Heart left ventricle (tissue), 16 donors: ENCODE measurements around the gene RNU5B-1. TPM values are rescaled to one million over a fixed set of nuclear protein-coding genes. Genes with fewer than 3 reads are reported as not detected.

Experiments
- ATAC-seq, 4 donors: fragments of 200-7000 bp; cut with Tn5 transposase; one replicate each; pipeline ENCODE4 v1.9.1; 2020 to 2022; ENCODE audit warnings: moderate library complexity in 4 of 4, mild to moderate bottlenecking in 3 of 4, moderate number of reproducible peaks in 1 of 4
- DNase-seq, 5 donors: peaks; one replicate each; pipeline ENCODE4 v3.0.0-alpha.2; 2020
- H3K27ac ChIP-seq, 12 donors: fragments of 200-600 bp; sonication (generic) in 4 of 12; one replicate each; pipeline versions ENCODE4 v1.5.0 to v1.8.0; 2016 to 2022; ENCODE audit warnings: mild to moderate bottlenecking in 2 of 12
- H3K27me3 ChIP-seq, 9 donors: fragments of 200-600 bp; sonication (generic) in 2 of 9; one replicate each; pipeline versions ENCODE4 v1.5.1 to v1.8.0; 2016 to 2022; ENCODE audit warnings: mild to moderate bottlenecking in 3 of 9
- H3K36me3 ChIP-seq, 9 donors: fragments of 200-600 bp; sonication (generic) in 2 of 9; one replicate each; pipeline versions ENCODE4 v1.5.0 to v1.8.0; 2018 to 2022; ENCODE audit warnings: mild to moderate bottlenecking in 2 of 9
- H3K4me1 ChIP-seq, 12 donors: fragments of 200-600 bp; sonication (generic) in 4 of 12; one replicate each; pipeline versions ENCODE4 v1.5.0 to v1.8.0; 2016 to 2022; ENCODE audit warnings: mild to moderate bottlenecking in 3 of 12
- H3K4me3 ChIP-seq, 12 donors: fragments of 200-600 bp; sonication (generic) in 4 of 12; one replicate each; pipeline versions ENCODE4 v1.5.0 to v1.8.0; 2017 to 2022; ENCODE audit warnings: mild to moderate bottlenecking in 9 of 12, moderate library complexity in 4 of 12
- H3K9me3 ChIP-seq, 12 donors: fragments of 200-600 bp; sonication (generic) in 4 of 12; one replicate each; pipeline versions ENCODE4 v1.5.0 to v1.8.0; 2016 to 2022; ENCODE audit warnings: mild to moderate bottlenecking in 1 of 12
- CTCF ChIP-seq, 12 donors: fragments of 200-600 bp; sonication (generic) in 4 of 12; IDR thresholded peaks; one replicate each; pipeline versions ENCODE4 v1.5.0 to v1.8.0; 2018 to 2022; ENCODE audit warnings: antibody characterized with exemption in 12 of 12, mild to moderate bottlenecking in 5 of 12
- POLR2A ChIP-seq, 2 donors: fragments of 450-650 bp; IDR thresholded peaks; one replicate each; pipeline ENCODE4 v1.6.1; 2017; ENCODE audit warnings: antibody characterized with exemption in 2 of 2, mild to moderate bottlenecking in 2 of 2, moderate library complexity in 2 of 2
- WGBS, 4 donors: extraction: QIAGEN DNeasy Blood & Tissue Kit in 2 of 4; methylation state at CpG; one replicate each; pipeline versions ENCODE4 v1.1.5 to v1.1.7; 2013 to 2018; 5-methylcytosine and 5-hydroxymethylcytosine counted together
- intact Hi-C, 10 donors: fragments of 100-400 bp; cut with DNase I; formaldehyde crosslinking; loops; one replicate each; pipeline versions ENCODE4 v1.11.1 to v1.14.2; 2022
- polyA plus RNA-seq, 2 donors: library from polyadenylated mRNA; stranded (reverse); fragments of 200-250 nt; gene quantifications; one replicate each; pipeline ENCODE4 v1.2.3, GENCODE V29; 2013
- total RNA-seq, 9 donors: library from RNA; depleted of rRNA in 2 of 9; stranded (reverse); fragments of >200 nt in 2 of 9; fragmentation: NEBNext Ultra II Directional in 3 of 9; extraction: Animal tissue kit (Norgen Biotek cat#: 25700) in 3 of 9; gene quantifications; one replicate each; pipeline versions ENCODE4 v1.1.0 to v1.2.4, GENCODE V29; 2016 to 2023
- donor health status: ischemic (EF 13 %, LVEDD 7.1; RV severe dilation, severe dysfunction).
- donor health status: healthy with polysubstance abuse.
- donor health status: DM: no; HTN: yes; CAD: no.
- donor health status: DM: no; HTN: no; CAD: no.
- donor health status: ischemic (EF 25% LVEDD 6.9; RV normal size, moderate dysfunction).
- donor health status: ischemic (EF 25% LVEDD 5.7; RV mildly dilated, moderate dysfunction).
- donor health status: healthy.
- donor health status: DM: yes; HTN: yes; CAD: no.
- donor health status: ischemic (EF 35%, LVEDD 5.7; RV mildly dilated, moderate dysfunction).
- donor health status: nonischemic (EF 11% LVEDD 7.7; RV severe dilation, severe dysfunction).
- donor health status: DM: yes; HTN: yes; CAD: no.
- donor health status: PGD.
- donor health status: ischemic (EF 29% LVEDD 5.4; RV normal size, mild dysfunction).
- donor health status: nonischemic (EF 23%, LVEDD 6.1; RV moderate dilation, normal function).

The RNU5B-1 gene
- total and polyA plus RNA-seq, 11 donors: 18.6 to 30.4 TPM; not detected in 9

GRCh38 chr15:65332391-65333147 lies 28.1 kb downstream of the RNU5B-1 start:
- H3K9me3 ChIP-seq: no peaks in the 10 kb centered on the region
- no peak for ATAC-seq
- DNase-seq: no peak
- no peaks in the 10 kb centered on the region for H3K4me1 ChIP-seq
- H3K27ac ChIP-seq: no peak overlapping the region
- 90 to 93% (median 92%) methylated on average over 31 of the region's 31 CpGs for WGBS, 4 donors
- H3K27me3 ChIP-seq: peaks cover 0 to 2% (median 0%) of the 10 kb centered on the region in 9 donors
- H3K36me3 ChIP-seq: no peaks in the 10 kb centered on the region
- no peak overlapping the region for H3K4me3 ChIP-seq
- TF ChIP-seq POLR2A (IDR thresholded peaks at IDR 0.05) (no peak), CTCF (IDR thresholded peaks at IDR 0.05) (no peak)
- intact Hi-C loops: loop anchor here in 1 of 10 donors (5.0 kb wide), 1 partner anchor 35 kb away; no protein-coding TSS in a partner anchor

- no peak overlapping the region for H3K27ac ChIP-seq
These were observed 28.8 kb downstream of the RNU5B-1 start for GRCh38 chr15:65333148-65333820.

DNA sequence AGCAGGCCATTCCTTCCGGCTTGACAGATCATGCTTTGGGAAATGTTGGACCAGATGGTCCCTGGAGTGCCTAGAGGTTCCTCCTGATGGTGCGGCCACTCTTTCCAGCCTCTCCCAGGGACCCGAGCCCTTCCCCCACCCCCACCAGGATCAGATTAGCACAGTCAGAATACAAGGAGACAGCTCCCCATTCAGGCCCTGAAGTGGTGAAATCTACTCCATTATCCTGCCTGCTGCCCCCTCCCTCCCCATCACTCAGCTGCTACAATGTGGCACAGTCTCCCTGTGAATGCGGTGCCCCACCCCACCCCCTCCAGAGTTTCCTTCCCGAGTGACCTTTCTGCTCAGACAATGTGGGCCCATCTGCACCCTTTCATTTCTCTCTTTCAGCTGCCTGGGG lies 29.4 kb downstream of the RNU5B-1 start:
- Histone ChIP-seq H3K27me3 (peaks cover 0 to 9% (median 0%) of the 10 kb centered on the region in 9 donors), H3K4me1 (no peaks in the 10 kb centered on the region), H3K9me3 (no peaks in the 10 kb centered on the region), H3K4me3 (no peak overlapping the region), H3K27ac (no peak overlapping the region), H3K36me3 (no peaks in the 10 kb centered on the region)
- DNase-seq (no peak), ATAC-seq (no peak)
- 72 to 79% (median 76%) methylated on average over 5 of the region's 5 CpGs for WGBS, 4 donors
- intact Hi-C loops: loop anchor here in 1 of 10 donors (5.0 kb wide), 1 partner anchor 33 kb away; no protein-coding TSS in a partner anchor
- no peak for TF ChIP-seq CTCF (IDR thresholded peaks at IDR 0.05)
- no peak for TF ChIP-seq POLR2A (IDR thresholded peaks at IDR 0.05)

More at GRCh38 chr15:65333148-65333820, 28.8 kb downstream of the RNU5B-1 start:
- intact Hi-C loops: loop anchor here in 1 of 10 donors (5.0 kb wide), 1 partner anchor 34 kb away; no protein-coding TSS in a partner anchor
- Histone ChIP-seq H3K9me3 (no peaks in the 10 kb centered on the region), H3K4me3 (no peak overlapping the region), H3K4me1 (no peaks in the 10 kb centered on the region), H3K27me3 (peaks cover 0 to 9% (median 0%) of the 10 kb centered on the region in 9 donors), H3K36me3 (no peaks in the 10 kb centered on the region)
- ATAC-seq (no peak), DNase-seq (no peak)
- TF ChIP-seq CTCF (IDR thresholded peaks at IDR 0.05): no peak
- no peak for TF ChIP-seq POLR2A (IDR thresholded peaks at IDR 0.05)
- 84 to 92% (median 86%) methylated on average over 12 to 16 of the region's 16 CpGs for WGBS, 4 donors
